Activated CD4-positive, alpha-beta T cell treated with anti-CD3 and anti-CD28 coated beads for 4 hours (primary cell): ENCODE results near the gene ZBED6.
"Not testable (repeated sequence)": the region's sequence is repeated elsewhere in the genome, so short reads cannot be mapped to it uniquely, and the experiment has no call there.

Experiments used
- DNase-seq, 2 donors: peaks; one replicate each; pipeline ENCODE4 v3.0.0-alpha.2; 2020

ZBED6 gene

GRCh38 chr1:203795441-203796235 lies at the start of gene ZBED6, which contains the start of gene ZC3H11A:
TSS of gene ZBED6 (plus strand) at chr1:203795623. CDS start at chr1:203797523, 1,900 bp downstream.
TSS of gene ZC3H11A (plus strand) at chr1:203795623. CDS start at chr1:203817071, 21,448 bp downstream.
- DNase-seq = peak; percentile 98 to 99

GRCh38 chr1:203746281-203746680 lies 49.1 kb upstream of the ZBED6 start:
- no peak for DNase-seq

- no peak for DNase-seq
Measured at GRCh38 chr1:203751051-203751450, 44.4 kb upstream of the ZBED6 start.

- not testable (repeated sequence) for DNase-seq
Measured at GRCh38 chr1:203751618-203752361, 43.6 kb upstream of the ZBED6 start.

GRCh38 chr1:203754455-203754864 lies 41.0 kb upstream of the ZBED6 start:
- peak; percentile 16 to 28 for DNase-seq

GRCh38 chr1:203756036-203756435 lies 39.4 kb upstream of the ZBED6 start:
- DNase-seq = no peak

- not testable (repeated sequence) for DNase-seq
Measured at GRCh38 chr1:203758749-203759148, 36.7 kb upstream of the ZBED6 start.

GRCh38 chr1:203760506-203760905 lies 34.9 kb upstream of the ZBED6 start:
- no peak for DNase-seq

- not testable (repeated sequence) for DNase-seq
Measured at GRCh38 chr1:203761958-203762357, 33.5 kb upstream of the ZBED6 start.

- DNase-seq = no peak
Measured at GRCh38 chr1:203763505-203763904, 31.9 kb upstream of the ZBED6 start.

GRCh38 chr1:203764105-203765028 lies 31.1 kb upstream of the ZBED6 start:
- DNase-seq = no peak

- peak; percentile 80 to 81 for DNase-seq
Measured at GRCh38 chr1:203765029-203765837, 30.2 kb upstream of the ZBED6 start, which contains the start of gene LAX1. TSS of gene LAX1 (plus strand) at chr1:203765183. CDS start at chr1:203765566, 383 bp downstream.

- DNase-seq = no peak
Measured at GRCh38 chr1:203768256-203768655, 27.2 kb upstream of the ZBED6 start.

- DNase-seq = no peak
Measured at GRCh38 chr1:203769505-203770343, 25.7 kb upstream of the ZBED6 start.

- DNase-seq = no peak
Measured at GRCh38 chr1:203771901-203772301, 23.5 kb upstream of the ZBED6 start.

- DNase-seq = no peak
Measured at GRCh38 chr1:203772836-203773235, 22.6 kb upstream of the ZBED6 start.

- DNase-seq = no peak
Measured at GRCh38 chr1:203776636-203777035, 18.8 kb upstream of the ZBED6 start.

- no peak for DNase-seq
Measured at GRCh38 chr1:203777596-203777995, 17.8 kb upstream of the ZBED6 start.

- DNase-seq = no peak
Measured at GRCh38 chr1:203778146-203778545, 17.3 kb upstream of the ZBED6 start.

- no peak for DNase-seq
Measured at GRCh38 chr1:203778789-203779188, 16.6 kb upstream of the ZBED6 start.

- no peak for DNase-seq
Measured at GRCh38 chr1:203781962-203782361, 13.5 kb upstream of the ZBED6 start.
